GM18502 (cell line): Measurements from ENCODE around the gene STYK1.
"Not testable (repeated sequence)": the region's sequence is repeated elsewhere in the genome, so short reads cannot be mapped to it uniquely, and the experiment has no call there.

Experiments used
- ATAC-seq: cut with Tn5 transposase; IDR thresholded peaks from one replicate; pipeline ENCODE4 v1.9.1; 2021; ENCODE audit warnings: mild to moderate bottlenecking; ENCODE audit not compliant: unreplicated experiment, poor library complexity

The STYK1 gene

DNA sequence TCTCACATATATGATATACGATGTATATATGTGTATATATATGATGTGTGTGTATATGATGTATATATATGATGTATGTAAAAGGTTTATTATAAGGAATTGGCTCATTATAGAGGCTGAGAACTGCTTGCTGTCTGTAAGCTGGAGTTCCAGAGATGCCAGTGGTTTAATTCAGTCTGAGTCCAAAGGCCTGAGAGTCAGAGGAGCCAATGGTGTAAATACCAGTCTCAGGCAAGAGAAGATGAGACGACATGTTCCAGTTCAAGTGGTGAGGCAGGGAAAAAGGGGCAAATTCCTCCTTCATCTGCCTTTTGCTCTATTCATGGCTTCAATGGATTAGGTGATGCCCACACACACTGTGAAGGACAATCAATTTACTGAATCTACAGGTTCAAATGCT lies 17.1 kb upstream of the STYK1 start:
- ATAC-seq: no peak

DNA sequence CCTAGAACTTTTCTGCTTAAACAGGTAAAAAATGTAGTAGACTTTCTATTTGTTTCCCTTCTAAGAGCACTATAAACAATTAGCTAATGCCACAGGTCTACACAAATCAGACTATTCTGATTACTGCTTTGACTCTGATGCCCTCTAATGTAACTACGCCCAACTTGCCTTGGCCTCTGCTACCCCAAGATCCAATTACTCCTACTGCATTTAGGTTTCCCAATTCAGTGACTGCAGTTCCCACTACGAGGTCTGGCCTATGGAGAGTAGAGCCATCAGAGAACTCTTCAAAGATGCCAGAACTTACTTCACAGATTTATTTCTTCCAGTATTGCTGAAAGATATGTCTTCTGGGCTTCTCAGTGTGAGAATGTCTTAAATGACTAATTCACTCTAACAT lies 15.3 kb upstream of the STYK1 start:
- no peak for ATAC-seq

DNA sequence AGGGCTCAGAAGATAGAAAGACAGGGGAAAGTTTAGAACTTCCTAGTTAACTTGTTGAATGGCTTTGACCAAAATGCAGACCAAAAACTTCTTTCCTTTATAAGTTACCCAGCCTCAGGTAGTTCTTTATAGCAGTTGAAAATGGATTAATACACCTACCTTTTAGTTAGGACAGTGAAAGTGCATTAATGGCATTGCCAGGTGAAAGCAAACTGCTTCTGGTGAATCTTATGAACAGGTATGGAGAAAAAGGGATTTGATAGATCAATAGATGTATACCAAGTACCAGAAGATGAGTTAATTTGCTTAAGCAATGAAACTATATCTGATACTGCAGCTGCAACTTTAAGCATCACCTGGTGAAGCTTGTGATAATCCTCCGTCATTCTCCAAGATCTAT lies 14.2 kb upstream of the STYK1 start:
- ATAC-seq: no peak

DNA sequence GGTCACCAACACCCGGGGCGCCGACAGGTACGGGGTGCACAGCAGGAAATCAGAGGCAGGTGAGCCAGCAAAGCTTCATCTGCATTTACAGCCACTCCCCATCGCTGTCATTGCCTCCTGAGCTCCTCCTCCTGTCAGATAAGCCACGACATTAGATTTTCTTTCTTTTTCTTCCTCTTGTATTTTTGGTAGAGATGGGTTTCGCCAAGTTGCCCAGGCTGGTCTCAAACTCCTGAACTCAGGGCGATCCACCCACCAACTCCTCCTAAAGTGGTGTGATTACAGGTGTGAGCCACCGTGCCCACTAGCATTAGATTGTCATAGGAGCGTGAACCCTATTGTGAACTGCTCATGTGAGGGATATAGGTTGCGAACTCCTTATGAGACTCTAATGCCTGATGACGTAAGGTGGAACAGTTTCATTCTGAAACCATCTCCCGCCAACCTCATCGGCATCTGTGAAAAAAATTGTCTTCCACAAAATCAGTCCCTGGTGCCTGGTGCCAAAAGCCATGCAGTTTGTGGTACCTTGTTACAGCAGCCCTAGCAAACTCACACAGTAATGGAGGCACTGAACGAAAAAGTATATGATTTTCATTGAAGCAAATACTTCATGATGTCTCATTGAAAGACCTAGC lies 1.5 kb downstream of the STYK1 start:
- no peak for ATAC-seq

DNA sequence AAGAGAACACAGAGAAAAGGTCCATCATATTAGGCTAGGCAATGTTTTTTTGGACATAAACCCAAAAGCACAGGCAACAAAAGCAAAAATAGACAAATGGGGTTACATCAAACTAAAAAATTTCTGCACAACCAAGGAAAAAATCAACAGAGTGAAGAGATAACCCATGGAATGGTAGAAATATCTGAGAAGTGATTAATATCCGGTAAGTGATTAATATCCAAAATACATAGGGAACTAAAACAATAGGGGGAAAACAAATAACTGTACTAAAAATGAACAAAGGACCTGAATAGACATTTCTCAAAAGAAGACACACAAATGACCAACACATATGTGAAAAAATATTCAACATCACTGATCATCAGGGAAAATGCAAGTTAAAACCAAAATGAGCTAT lies 4.3 kb downstream of the STYK1 start:
- no peak for ATAC-seq

DNA sequence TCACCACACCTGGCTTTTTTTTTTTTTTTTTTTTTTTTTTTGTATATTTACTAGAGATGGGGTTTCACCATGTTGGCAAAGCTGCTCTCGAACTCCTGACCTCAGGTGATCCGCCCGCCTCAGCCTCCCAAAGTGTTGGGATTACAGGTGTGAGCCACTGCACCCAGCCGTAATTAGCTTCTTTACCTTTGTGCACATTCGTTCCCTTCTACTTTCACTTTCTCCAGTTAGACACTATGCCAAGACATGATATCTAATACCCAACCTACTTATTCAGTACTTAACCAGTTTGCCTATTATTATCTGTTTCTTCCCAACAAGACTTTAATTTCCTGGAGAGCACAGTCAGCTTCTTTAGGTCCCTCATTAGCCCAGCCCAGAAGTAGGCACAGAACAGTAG lies 5.3 kb downstream of the STYK1 start:
- no peak for ATAC-seq

DNA sequence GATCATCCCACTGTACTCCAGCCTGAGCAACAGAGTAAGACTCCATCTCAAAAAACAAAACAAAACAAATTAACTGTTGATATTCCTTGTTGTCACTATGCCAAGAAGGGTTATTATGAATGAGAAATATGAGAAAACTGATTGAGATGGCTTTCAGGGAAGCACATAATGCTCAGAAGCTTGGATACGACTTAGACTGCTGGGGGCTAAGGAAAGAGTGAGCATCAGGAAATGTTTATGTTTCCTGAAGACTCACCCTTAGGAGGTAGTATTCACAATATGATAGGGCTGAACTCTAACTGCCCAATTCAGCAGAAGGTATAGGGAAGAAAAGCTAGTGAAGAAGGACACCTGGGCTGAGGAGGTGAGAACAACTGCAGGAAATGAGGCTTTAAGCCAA lies 6.3 kb downstream of the STYK1 start:
- no peak for ATAC-seq

DNA sequence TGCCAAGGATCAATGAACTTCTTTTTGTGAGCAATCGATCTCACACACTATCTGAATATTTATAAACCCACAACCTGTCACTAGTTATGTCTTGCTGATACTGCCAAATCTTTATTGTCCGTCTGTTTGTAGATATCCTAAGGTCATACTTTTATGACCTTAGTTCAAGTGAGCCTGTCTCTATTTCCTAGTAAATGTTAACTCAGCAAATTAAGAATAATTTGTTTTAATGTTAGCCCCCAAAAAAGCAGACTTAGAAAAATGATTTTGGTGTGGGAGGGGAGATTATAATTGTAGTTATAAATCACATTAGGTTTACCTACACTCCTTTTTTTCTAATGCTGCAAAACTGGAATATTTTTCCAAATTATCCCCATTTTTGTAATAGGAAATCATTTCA lies 9.4 kb downstream of the STYK1 start:
- ATAC-seq: no peak

DNA sequence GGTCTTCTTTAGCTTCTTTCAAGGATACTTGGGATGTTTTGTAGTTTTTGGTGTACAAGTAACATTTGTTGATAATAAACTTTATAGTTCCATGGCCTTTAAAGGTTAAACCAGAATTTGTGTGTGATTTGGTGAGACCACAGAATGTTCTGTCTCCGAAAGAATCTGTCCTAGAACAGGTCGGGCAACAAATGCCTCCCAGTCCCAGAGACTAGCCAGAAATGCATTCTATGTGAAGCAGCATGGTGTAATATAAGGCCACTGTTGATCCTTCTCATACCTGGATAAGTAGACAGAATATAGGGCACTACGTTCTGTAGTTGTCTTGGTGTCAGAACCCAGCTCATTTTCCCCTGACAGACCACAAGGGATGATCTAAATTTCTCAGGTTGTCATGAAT lies 10.0 kb downstream of the STYK1 start:
- no peak for ATAC-seq

DNA sequence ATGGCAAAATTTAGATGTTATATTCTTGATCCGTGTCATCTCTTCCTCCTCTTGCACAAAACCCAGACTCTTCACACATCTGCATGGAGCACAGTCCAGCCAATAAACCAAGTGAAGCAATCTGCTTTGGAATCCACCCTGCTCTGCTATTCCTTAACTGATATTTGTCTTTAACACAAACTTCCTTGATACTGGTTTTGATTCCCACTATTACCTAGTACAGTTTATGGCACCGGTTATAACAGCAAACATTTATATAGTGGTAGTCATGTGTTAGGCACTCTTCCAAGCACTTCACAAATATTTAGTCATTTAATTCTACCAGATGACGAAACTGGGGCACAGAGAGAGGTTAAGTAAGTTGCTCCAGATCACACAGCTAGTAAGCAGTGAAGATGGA lies 12.5 kb downstream of the STYK1 start:
- no peak for ATAC-seq

DNA sequence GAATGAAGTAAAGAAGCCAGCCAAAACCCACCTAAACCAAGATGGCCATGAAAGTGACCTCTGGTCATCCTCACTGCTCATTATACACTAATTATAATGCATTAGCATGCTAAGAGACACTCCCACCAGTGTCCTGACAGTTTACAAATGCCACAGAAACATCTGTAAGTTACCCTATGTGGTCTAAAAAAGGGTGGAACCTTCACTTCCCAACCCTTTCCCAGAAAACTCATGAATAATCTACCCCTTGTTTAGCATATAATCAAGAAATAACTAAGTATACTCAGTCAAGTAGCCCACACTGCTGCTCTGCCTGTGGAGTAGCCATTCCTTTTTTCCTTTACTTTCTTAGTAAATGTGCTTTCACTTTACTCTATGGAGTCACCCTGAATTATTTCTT lies 19.8 kb downstream of the STYK1 start:
- ATAC-seq: no peak

DNA sequence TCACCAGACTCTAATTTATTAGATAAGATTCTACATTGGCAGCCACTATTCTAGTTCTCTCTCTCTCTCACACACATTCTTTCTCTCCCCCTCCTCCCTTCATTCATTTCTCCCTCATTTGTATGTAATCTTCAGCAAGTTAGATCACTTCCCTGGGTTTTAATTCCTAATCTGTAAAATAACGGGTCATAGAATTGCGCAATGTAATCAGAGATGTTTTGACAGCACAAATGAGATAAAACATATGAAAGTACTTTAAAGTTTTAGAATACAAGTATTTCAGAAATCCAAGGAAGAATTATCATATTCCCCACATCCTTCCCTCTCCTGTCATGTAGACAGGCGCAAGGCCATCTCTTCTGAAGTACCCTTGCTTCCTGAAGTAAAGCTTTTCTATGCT lies 21.7 kb downstream of the STYK1 start:
- ATAC-seq: no peak

DNA sequence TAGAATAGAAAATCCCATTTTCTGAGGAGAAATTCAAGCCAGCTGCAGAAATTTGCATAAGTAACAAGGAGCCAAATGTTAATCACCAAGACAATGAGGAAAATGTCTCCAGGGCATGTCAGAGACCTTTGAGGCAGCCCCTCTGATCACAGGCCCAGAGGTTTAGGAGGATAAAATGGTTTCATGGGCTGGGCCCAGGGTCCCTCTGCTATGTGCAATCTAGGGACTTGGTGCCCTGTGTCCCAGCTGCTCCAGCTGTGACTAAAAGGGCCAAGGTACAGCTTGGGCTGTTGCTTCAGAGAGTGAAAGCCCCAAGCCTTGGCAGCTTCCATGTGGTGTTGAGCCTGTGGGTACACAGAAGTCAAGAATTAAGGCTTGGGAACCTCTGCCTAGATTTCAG lies 27.3 kb downstream of the STYK1 start:
- ATAC-seq: not testable (repeated sequence)

DNA sequence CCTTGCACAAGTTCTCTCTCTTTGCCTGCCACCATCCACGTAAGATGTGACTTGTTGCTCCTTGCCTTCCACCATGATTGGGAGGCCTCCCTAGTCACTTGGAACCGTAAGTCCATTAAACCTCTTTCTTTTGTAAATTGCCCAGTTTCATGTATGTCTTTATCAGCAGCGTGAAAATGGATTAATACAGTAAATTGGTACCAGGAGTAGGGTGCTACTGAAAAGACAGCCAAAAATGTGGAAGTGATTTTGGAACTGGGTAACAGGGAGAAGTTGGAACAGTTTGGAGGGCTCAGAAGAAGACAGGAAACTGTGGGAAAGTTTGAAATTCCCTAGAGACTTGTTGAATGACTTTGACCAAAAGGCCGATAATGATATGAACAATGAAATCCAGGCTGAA lies 27.9 kb downstream of the STYK1 start:
- ATAC-seq: no peak

DNA sequence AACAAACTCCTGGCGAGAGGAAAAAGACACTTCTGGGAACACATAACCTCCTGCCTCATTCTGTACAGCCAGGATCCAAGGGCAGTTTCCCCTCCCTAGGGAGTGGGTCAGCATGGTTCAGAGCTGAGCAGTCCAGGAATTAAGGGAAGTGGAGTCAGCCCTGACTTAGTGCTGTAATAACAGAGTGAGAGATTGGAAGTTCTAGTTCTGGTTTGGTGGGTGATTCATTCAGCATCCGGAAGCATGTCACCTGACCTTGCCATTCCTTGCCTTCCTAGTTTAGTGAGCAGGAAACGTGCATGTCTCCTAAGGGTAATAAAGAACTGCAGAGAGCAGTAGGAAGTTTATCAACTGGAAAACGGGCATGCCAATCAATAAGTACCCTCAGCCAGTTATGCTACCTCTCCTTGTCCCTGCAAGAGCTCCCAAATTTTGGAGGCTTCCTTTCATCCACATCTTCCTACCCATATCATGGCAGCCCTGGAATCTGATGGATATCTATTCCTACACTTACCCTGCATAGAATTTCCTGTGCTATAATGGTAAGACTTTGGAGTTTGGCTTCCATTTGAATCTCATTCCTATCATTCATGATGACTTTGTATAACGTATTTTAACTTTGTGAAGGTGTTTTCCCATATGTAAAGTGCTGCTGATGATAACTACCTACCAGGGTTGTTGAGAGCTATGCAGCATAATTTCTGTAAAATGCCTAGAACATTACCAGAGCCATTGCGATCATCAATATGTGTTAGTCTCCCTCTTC lies 31.9 kb downstream of the STYK1 start:
- no peak for ATAC-seq

DNA sequence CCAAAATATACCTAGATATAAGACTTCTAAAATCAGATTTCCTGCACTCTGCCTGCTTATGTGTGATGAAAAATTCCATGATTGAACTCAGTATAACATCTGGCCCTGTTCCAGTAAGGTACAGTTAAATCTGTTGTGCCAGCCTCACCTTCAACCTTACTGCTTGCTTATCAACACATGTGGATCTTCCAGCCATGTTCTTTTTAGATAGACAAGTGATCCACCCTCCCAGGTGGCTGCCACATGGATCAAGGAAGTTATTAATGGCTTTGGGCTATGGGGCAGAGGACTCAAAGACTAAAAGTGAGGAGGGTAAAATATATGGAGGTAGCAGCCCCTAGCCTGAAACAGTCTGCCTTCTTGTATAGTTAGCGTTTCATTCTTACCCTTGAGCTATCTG lies 35.1 kb downstream of the STYK1 start:
- no peak for ATAC-seq

DNA sequence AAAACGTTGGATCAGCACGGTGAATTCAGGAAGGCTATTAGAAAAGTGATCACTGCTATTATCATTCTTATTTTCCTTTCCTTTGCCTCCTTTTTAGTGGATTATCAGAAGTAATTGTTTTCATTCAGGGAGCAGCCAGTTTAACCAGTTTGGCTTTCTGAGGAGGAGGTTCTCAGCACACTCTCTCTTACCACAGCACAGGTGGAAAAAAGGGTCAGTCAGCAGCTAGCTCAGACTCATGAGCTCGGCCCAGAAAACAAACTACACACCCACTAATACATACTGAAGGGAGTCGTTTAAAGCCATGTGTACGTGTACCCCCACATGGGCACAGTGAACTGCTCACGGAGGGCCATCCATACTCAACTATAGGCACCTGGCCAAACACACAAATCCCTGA lies 37.2 kb downstream of the STYK1 start:
- ATAC-seq: no peak

DNA sequence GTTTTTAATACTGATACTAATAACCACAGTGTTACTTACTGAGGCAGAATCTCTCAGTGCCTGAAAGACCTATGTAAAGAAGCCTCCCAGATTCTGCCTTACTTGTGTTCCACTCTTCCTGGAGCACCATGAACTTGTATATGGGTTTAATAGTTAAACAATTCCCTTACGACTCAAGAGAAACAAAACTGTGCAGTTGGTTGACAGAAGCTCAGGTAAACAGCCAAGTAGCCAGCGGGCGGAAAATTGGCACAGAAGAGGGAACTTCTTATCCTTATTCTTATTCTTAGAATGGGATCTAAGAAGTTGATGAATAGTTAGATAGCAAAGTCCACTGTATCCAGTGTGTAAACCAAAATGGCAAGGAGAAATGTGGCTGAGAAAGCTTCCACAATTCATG lies 37.7 kb downstream of the STYK1 start:
- no peak for ATAC-seq

DNA sequence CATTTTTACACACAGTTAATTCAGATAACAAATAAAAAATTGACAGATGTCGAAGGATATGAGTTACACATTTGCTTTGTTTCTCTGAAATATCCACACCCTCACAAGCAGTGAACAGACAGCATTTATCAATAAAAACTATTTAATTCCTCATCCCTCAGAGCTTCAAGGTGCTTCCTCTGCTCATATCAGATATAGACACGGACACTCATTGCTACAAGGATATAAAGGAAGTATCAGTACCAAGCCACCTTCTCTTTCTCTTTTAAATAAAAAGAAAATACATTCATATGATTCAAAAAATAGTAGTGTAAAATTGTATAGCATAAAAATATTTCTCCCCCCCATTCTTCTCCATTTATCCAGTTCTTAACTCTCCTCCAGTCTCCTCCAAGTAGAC lies 38.5 kb downstream of the STYK1 start:
- no peak for ATAC-seq

DNA sequence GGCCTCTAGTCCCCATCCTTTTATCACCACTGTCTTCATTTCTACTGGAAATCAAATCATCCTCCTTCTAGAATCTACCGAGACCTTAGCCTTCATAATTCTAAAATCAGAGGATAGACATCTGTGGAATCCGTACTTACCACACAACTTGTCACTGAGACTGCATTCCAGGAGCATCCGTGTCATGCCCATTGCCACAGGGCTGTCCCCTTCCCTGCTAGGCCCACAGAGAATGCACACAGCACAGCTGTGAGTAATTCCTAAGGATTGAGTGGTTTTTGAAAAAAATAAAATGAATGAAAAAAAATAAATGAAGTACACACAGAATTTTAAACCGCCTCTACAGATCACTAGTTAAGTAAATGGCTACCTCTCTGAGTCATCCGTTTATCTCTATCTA lies 39.4 kb downstream of the STYK1 start:
- no peak for ATAC-seq

DNA sequence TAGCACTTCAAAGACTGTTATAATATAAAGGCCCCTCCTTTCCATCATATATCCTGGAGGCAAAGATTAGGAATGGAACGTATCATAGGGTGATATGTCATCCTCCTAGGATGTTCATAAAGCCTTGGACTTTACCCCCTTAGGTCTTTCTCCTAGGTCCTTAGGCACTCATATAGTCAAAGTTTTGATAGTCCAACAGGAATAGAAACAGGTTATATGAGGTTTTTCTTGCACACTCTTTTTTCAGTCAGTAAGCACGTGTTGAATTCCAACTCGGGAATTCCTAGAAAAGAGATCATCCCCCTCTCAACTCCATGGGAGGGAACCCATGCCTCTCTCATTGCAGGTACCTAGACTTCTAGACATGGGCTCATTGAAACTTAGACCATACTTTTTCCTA lies 40.3 kb downstream of the STYK1 start:
- ATAC-seq: no peak

DNA sequence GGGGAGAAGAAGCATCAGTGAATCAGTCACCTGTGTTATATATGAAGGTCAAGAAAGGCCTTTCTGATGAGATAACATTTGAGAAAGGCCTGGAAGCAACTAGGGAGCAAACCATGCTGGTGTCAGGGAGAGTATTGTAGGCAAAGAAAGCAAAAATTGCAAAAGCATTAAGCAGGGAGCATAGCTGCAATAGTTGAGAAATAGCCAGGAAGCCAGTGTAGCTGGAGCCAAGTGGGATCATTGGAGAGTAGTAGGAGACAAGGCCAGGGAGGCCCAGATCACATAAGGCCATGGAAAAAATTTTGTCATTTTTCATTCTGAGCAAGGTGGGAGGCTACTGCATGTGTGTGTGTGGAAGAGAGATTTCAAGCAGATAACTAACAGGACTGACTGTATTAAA lies 41.6 kb downstream of the STYK1 start:
- ATAC-seq: no peak
